Activated CD8-positive, alpha-beta T cell treated with anti-CD3 and anti-CD28 coated beads for 36 hours (primary cell): Measurements from ENCODE around the gene GATA6. TPM values are rescaled to one million over a fixed set of nuclear protein-coding genes. Genes with fewer than 3 reads are reported as not detected.

Experiments used
- ATAC-seq: fragments of 200-7000 bp; cut with Tn5 transposase; one replicate; pipeline ENCODE4 v1.10.0; 2021; ENCODE audit warnings: mild to moderate bottlenecking, moderate library complexity
- CTCF ChIA-PET: fragments of 350-600 bp; sonication (Branson Sonifier 250); formaldehyde crosslinking; loops from one replicate; lab custom pipeline; 2021; ENCODE audit warnings: antibody characterized with exemption; lab: Charles Lee
- POLR2A ChIA-PET: fragments of 350-600 bp; sonication (Branson Sonifier 250); formaldehyde crosslinking; loops from one replicate; lab custom pipeline; 2021; ENCODE audit warnings: antibody characterized with exemption; lab: Charles Lee
- DNase-seq: peaks from one replicate; pipeline ENCODE4 v3.0.0-alpha.2; 2020
- H3K27ac Mint-ChIP-seq: one replicate; pipeline ENCODE4 v1.8.0; 2021; ENCODE audit warnings: mild to moderate bottlenecking, mixed read lengths
- H3K27me3 Mint-ChIP-seq: one replicate; pipeline ENCODE4 v1.8.0; 2021; ENCODE audit warnings: mixed read lengths
- H3K36me3 Mint-ChIP-seq: one replicate; pipeline ENCODE4 v1.8.0; 2021; ENCODE audit warnings: low read depth, mixed read lengths
- H3K4me1 Mint-ChIP-seq: one replicate; pipeline ENCODE4 v1.8.0; 2021; ENCODE audit warnings: low read depth, mixed read lengths
- H3K4me3 Mint-ChIP-seq: one replicate; pipeline ENCODE4 v1.8.0; 2021; ENCODE audit warnings: mild to moderate bottlenecking, moderate library complexity, mixed read lengths
- H3K9me3 Mint-ChIP-seq: one replicate; pipeline ENCODE4 v1.8.0; 2021; ENCODE audit warnings: mixed read lengths
- intact Hi-C: fragments of 100-400 bp; cut with micrococcal nuclease; formaldehyde crosslinking; loops from one replicate; pipeline ENCODE4 v1.10.0; 2022
- total RNA-seq, 2 experiments: library from RNA; stranded (reverse); gene quantifications; one replicate each; pipeline ENCODE4 v1.2.3, GENCODE V29; 2021
- TF ChIP-seq, protein P1 (sequence below): fragments of 200-600 bp; IDR thresholded peaks from one replicate; pipeline ENCODE4 v1.8.0; 2022; ENCODE audit warnings: antibody characterized with exemption, mild to moderate bottlenecking

GATA6 gene
- total RNA-seq, 2 experiments from 2014 or later: not detected

DNA sequence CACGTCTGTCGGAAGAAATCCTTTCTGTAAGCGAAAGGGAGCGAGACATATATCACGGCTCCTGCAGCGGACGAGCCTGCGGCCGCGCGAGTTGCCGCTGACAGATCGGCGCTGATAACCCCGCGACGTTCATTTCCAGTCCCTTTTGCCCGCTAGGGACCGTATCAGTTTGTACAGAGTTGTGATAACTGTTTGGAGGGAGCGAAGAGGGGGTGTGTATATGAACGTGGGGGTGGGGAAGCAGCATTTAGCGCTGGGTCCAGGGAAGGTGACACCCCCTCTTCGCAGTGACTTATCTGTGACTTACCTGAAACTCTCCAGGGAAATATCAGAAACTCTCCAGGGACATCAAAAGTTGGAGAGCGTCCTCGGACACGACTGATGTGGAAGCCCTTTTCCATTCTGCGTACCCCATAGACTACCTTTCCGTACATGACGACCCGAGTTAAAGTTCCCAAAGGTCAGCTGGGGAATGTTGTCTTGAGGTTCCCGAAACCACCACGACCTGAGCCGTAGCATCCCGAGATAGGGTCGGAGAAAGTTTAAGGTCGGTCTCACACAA lies 948 bp upstream of the GATA6 start:
- ATAC-seq (no peak), DNase-seq (peak; percentile 42)
- CTCF ChIA-PET: no interaction called here
- intact Hi-C loops: loop anchor here (5.0 kb wide), 1 partner anchor 394 kb away; no protein-coding TSS in a partner anchor
- Mint-ChIP-seq H3K27ac (no peak overlapping the region), H3K4me3 (peak overlapping the region; percentile 53), H3K36me3 (no peaks in the 10 kb centered on the region), H3K4me1 (peaks cover 23% of the 10 kb centered on the region), H3K27me3 (peaks cover 74% of the 10 kb centered on the region), H3K9me3 (no peaks in the 10 kb centered on the region)
- POLR2A ChIA-PET: no interaction called here
- TF ChIP-seq, protein P1, sequence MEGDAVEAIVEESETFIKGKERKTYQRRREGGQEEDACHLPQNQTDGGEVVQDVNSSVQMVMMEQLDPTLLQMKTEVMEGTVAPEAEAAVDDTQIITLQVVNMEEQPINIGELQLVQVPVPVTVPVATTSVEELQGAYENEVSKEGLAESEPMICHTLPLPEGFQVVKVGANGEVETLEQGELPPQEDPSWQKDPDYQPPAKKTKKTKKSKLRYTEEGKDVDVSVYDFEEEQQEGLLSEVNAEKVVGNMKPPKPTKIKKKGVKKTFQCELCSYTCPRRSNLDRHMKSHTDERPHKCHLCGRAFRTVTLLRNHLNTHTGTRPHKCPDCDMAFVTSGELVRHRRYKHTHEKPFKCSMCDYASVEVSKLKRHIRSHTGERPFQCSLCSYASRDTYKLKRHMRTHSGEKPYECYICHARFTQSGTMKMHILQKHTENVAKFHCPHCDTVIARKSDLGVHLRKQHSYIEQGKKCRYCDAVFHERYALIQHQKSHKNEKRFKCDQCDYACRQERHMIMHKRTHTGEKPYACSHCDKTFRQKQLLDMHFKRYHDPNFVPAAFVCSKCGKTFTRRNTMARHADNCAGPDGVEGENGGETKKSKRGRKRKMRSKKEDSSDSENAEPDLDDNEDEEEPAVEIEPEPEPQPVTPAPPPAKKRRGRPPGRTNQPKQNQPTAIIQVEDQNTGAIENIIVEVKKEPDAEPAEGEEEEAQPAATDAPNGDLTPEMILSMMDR: no peak

DNA sequence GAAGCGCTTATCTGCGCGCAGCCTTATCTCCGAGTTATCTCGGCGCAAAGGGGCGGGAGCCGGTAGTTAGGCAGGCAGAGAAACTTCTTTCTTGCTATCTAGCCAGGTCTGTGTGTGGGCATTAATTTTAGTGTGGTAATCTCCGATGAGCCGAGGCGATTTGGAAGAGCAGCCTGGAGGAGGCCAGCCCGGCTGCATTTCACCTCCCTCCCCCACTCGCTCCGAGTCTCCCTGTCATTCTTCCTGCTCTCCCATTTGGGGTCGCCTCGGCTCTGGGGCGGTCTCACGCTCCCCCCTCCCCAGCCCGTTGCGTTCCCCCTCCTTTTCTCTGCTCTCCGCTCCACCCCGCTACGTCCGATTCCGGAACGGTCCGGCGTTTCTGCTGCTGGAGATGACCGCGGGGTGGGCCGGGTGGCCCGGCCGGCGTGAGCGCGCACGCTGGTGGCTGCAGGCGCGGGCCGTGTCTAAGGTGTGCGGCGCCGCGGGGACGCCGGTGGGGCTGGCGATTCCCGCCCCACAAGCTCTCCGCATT lies 566 bp downstream of the GATA6 start:
- TF ChIP-seq, protein P1: no peak
- Mint-ChIP-seq H3K9me3 (no peaks in the 10 kb centered on the region), H3K27ac (no peak overlapping the region), H3K4me3 (peak overlapping the region; percentile 78), H3K4me1 (peaks cover 23% of the 10 kb centered on the region), H3K27me3 (peaks cover 74% of the 10 kb centered on the region), H3K36me3 (no peaks in the 10 kb centered on the region)
- CTCF ChIA-PET: no interaction called here
- intact Hi-C loops: loop anchor here (5.0 to 10.0 kb wide), 2 partner anchors 175 to 392 kb away; no protein-coding TSS in a partner anchor
- POLR2A ChIA-PET: no interaction called here
- DNase-seq: peak; percentile 35
- peak; percentile 31 for ATAC-seq

DNA sequence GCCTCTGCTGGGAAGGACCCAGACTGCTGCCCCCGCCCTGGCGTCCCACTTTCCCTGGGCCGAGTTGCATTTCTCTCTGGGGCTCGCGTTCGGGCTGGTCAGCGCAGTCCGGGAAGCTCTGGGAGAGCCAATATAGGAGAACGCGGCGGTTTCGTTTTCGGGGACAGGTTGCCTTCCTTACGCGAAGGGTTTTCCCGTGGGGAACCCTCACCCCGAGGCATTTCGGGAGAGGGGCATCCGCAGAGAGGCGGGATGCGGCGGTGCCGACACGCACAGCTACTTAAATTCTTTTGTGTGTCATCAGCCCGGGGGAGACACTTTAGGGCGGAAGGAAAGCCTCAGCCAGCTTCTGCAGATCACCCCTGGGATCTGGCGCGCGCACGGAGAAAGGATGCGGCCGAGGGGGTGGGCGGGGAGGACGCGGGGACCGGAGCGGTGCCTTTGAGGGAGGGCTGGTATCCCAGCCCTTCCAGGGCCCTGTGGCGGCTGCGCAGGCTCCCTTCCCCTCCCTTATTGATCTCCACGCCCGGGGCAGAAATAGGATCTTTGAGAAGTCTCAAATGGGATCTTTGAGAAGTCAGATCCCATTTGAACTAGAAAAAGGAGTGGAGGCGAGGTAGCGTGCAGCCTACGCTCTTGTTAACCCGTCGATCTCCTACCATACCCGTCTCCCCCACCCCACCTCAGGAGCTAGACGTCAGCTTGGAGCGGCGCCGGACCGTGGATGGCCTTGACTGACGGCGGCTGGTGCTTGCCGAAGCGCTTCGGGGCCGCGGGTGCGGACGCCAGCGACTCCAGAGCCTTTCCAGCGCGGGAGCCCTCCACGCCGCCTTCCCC lies 1.2 kb downstream of the GATA6 start:
- Mint-ChIP-seq H3K27ac (no peak overlapping the region), H3K27me3 (peaks cover 77% of the 10 kb centered on the region), H3K9me3 (no peaks in the 10 kb centered on the region), H3K4me1 (peaks cover 20% of the 10 kb centered on the region), H3K4me3 (peak overlapping the region; percentile 78), H3K36me3 (no peaks in the 10 kb centered on the region)
- CTCF ChIA-PET: no interaction called here
- TF ChIP-seq, protein P1: no peak
- intact Hi-C loops: loop anchor here (10.0 kb wide), 1 partner anchor 174 kb away; no protein-coding TSS in a partner anchor
- peak; percentile 35 for DNase-seq
- no peak for ATAC-seq
- POLR2A ChIA-PET: no interaction called here

DNA sequence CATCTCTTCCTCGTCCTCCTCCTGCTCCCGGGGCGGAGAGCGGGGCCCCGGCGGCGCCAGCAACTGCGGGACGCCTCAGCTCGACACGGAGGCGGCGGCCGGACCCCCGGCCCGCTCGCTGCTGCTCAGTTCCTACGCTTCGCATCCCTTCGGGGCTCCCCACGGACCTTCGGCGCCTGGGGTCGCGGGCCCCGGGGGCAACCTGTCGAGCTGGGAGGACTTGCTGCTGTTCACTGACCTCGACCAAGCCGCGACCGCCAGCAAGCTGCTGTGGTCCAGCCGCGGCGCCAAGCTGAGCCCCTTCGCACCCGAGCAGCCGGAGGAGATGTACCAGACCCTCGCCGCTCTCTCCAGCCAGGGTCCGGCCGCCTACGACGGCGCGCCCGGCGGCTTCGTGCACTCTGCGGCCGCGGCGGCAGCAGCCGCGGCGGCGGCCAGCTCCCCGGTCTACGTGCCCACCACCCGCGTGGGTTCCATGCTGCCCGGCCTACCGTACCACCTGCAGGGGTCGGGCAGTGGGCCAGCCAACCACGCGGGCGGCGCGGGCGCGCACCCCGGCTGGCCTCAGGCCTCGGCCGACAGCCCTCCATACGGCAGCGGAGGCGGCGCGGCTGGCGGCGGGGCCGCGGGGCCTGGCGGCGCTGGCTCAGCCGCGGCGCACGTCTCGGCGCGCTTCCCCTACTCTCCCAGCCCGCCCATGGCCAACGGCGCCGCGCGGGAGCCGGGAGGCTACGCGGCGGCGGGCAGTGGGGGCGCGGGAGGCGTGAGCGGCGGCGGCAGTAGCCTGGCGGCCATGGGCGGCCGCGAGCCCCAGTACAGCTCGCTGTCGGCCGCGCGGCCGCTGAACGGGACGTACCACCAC lies 2.1 kb downstream of the GATA6 start:
- intact Hi-C loops: loop anchor here (10.0 kb wide), 1 partner anchor 173 kb away; no protein-coding TSS in a partner anchor

More for the DNA sequence above, 2.1 kb downstream of the GATA6 start:
- Mint-ChIP-seq H3K36me3 (no peaks in the 10 kb centered on the region), H3K4me1 (peaks cover 15% of the 10 kb centered on the region), H3K27me3 (peaks cover 75% of the 10 kb centered on the region), H3K4me3 (peak overlapping the region; percentile 78), H3K27ac (no peak overlapping the region), H3K9me3 (no peaks in the 10 kb centered on the region)
- ChIA-PET CTCF (no interaction called here), POLR2A (no interaction called here)
- ATAC-seq (no peak), DNase-seq (no peak)
- TF ChIP-seq, protein P1: no peak
